CD4-positive, alpha-beta T cell treated with Interleukin-2 at 100 ng/mL for 4 hours (primary cell): Measurements from ENCODE around the gene B4GALT2.

Experiments used
- DNase-seq: peaks from one replicate; pipeline ENCODE4 v3.0.0-alpha.2; 2020; ENCODE audit warnings: low spot score

The B4GALT2 gene

GRCh38 chr1:43984855-43985254 is 5.8 kb downstream of the B4GALT2 start:
- DNase-seq = no peak

- DNase-seq = no peak
Observed at GRCh38 chr1:43985984-43986595, 7.1 kb downstream of the B4GALT2 start.

DNA sequence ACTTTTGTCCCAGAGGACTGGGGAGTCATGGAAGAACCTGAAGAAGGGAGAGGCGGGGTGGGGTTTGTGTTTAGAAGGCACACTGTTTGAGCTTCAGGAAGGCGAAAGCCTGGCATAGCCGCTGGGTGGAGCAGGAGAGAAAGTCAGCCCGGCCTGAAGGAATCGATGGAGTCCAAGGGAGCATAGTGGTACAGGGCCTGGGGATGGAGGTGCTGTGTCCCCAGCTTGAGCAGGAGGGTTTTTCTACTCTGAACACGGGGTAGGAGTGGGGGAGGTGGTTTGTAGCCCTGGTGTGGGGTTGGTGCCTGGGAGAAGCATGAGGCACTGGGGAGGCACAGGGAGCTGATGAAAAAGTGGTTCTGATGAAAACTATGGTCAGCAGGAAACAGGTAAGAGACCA is 7.7 kb downstream of the B4GALT2 start:
- no peak for DNase-seq

DNA sequence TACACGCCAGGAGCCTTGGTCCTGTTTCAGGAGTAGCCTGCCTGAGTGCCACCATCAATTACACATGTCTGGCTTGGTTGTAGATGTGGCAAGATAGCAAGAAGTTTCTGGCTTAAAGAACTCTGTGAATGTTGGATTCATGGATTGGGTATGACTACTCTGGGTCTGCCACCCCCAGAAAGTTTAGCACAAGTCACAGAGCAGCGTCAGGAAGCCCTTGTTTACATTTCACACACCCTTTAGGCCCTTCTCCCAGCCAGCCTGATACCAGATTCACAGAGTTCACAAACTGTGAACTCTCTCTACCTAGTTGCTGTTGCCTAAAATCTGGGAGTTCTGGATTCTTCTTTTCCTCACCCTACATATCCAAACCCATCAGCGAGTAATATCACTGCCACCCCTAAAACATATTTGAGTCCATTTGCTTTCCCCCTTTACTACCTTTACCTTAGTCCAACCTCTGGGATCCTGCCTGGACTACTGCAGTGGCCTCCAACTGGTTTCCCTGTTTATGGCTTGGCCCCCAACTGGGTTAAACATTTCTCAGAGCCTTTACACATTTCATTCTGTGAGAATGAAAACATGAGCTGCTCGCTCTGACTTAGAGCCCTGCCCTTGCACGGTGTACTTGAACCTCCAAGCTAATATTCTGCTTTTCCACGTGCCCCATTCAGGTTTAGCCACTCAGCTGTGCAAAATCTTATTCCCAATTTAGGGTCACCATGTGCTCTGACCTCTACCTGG is 8.3 kb downstream of the B4GALT2 start:
- no peak for DNase-seq

GRCh38 chr1:43990271-43991199 is 11.5 kb downstream of the B4GALT2 start:
- no peak for DNase-seq

- no peak for DNase-seq
Observed at GRCh38 chr1:43991200-43991475, 12.1 kb downstream of the B4GALT2 start.

DNA sequence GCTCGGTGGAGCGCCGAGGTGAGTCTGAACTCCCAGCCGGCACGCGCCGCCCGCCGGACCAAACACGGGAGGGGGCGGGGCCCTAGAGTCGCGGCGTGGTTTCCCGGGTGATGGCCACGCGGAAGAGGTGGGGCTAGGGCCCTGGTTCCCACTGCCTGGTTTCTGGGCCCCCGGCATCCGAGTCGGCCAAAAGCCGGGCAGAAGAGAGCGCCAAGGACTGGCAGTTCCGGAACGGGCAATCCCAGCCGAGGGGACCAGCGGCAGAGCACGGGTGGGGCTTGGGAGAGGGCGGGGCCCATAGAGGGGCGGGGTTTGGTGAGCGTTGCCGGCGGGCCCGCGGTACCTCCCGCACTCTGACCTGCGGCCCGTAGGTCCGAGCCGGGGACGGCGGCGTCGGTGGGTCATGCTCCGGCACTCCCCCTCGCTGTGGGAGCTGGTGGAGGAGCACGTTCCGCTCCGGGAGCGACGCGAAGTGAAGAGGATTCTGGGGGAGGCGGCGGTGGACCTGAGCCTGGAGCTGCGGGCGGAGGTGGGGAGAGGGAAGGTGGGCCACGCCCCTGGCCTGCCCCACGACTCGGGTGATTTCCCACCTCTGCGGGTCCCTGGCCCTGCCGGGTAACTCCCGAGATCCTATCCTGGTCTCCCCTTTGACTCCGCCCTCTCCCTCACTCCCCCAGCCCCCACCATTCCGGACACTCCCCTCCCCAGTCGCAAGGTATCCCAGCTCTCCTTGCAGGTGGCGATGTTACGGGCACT is 12.6 kb downstream of the B4GALT2 start, which contains the start of gene CCDC24:
Gene CCDC24 (plus strand): TSS at position 124 of the 756 bp plus-strand sequence. CDS start 280 bp downstream, at position 404.
- DNase-seq = peak; percentile 70

GRCh38 chr1:43992232-43992995 is 13.4 kb downstream of the B4GALT2 start:
- DNase-seq = no peak

GRCh38 chr1:43993206-43993914 is 14.3 kb downstream of the B4GALT2 start:
- no peak for DNase-seq

GRCh38 chr1:43994071-43994470 is 15.1 kb downstream of the B4GALT2 start:
- DNase-seq = no peak

DNA sequence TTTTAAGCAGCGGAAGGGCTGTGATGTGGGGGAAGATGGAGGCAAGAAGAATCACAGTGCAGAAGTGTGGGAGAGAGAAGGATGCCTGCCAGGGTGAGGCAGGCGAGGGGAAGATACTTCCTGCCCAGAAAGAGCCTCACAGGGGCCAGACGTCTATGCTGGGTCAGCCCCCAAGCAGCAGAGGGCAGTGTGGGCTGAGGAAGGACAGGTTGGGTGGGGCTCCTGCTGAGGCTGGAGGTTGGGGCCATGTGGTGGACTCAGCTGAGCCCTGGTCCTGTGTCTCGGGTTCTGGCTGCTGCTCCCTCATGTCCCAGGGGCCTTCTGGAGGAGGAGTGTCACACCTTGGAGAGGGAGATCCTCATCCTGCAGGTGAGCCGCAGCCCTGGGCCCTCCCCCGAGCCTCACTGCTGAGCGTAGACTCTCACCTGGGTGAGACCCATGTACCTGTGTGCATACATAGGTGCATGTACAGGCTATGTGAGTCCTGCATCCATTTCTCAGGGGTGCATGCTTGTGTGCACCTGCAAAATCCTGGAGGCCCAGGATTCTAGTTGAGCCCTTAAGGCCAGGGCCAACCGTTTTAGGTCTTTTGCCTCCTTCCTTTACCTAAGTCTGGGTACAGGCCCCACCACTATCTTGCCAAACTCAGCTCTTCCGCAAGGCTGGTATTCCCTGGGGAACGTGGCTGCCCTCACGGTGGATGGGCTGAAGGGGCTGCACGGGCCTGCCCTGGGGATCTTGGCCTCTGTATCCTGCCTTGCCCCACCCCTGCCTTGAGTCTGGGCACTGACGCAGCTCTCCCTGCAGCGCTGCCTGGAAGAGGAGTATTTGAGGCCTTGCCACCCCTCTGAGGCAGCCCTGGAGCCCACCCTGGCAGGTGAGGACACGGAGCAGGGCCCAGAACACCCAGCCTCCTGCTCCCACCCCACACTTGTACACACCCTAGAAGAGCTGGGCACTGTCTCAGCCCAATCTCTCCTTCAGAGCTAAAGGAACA is 16.1 kb downstream of the B4GALT2 start:
- DNase-seq = no peak

GRCh38 chr1:43995984-43996732 is 17.1 kb downstream of the B4GALT2 start:
- no peak for DNase-seq

DNA sequence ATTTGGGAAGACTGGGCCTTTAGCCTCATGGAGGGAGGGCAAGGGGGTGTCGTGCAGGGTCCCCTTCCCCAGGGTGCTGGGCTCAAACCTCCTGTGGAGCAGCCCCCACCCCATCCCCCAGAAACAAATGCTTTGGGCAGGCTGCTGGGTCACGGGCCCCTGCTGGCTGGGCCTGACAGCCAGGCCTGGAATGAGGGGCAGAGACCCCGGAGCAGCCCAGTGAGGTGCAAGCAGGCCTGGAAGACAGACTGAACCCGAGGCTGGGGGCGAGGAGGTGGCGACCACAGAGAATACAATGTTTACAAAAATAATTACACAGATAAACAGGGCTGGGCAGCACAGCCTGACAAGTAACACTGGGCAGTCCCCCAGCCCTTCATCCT is 17.7 kb downstream of the B4GALT2 start:
- DNase-seq = no peak

GRCh38 chr1:43997295-43997999 is 18.4 kb downstream of the B4GALT2 start:
- DNase-seq = no peak

- DNase-seq = no peak
Observed at GRCh38 chr1:43998000-43998378, 19.0 kb downstream of the B4GALT2 start.

DNA sequence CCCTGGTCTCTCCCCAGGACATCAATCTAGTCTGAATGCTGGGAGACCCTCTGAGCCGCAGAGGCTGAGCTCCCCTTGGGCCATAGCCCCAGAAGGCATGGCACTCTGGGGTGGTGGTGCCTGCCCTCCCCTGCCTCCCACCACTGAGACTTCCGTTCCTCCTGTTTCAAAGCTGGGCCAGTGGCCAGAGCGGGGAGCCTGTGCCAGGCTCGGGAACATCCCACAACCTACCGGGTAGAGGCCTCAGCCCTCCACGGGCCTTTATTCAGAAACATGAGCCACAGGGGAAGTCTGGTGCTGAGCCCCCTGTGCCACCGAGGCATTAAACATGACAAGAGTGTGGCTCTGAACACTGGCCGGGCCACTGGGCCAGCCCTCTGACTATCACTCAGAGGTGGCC is 20.4 kb downstream of the B4GALT2 start:
- DNase-seq = no peak

GRCh38 chr1:44000122-44000665 is 21.2 kb downstream of the B4GALT2 start:
- no peak for DNase-seq

DNA sequence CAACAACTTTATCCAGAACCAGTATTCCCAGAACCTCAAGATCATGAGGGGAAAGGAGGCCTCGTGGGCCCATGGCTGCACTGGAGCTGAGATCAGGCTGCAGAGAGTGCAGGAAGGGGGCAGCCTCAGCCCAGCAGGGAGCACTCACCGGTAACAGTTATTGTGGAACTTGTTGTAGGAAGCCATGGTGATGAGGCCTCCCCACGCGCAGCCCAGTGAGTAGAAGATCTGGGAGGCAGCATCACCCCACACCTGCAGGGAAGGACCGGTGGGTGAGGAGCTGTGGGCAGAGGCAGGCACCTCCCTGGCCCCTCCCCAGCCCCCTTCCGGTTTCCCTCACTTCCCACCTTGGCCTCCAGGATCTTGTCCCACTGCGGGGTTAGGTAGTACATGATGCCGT is 23.2 kb downstream of the B4GALT2 start:
- no peak for DNase-seq
